ENCODE measurements around the gene HSPB8.

The HSPB8 gene

DNA sequence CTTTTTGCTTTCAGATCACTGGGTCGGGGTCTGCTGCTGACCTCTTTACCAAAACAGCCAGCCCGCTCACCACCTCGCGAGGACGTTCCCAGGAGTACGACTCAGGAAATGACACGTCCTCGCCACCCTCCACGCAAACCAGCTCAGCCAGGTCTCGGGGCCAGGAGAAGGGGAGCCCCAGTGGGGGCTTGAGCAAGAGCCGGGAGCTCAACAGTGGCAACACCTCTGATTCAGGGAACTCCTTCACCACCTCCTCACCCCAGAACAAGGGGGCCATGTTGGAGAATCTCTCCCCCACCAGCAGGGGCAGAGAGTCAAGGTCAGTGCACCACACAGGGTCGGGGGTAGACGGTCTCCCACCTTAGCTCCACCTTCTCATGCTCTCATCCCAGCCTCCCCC lies 33.4 kb upstream of the HSPB8 start:
- no peak overlapping the region for H3K4me3 ChIP-seq (ENCODE audit: low read length)
- TF ChIP-seq, protein P1, sequence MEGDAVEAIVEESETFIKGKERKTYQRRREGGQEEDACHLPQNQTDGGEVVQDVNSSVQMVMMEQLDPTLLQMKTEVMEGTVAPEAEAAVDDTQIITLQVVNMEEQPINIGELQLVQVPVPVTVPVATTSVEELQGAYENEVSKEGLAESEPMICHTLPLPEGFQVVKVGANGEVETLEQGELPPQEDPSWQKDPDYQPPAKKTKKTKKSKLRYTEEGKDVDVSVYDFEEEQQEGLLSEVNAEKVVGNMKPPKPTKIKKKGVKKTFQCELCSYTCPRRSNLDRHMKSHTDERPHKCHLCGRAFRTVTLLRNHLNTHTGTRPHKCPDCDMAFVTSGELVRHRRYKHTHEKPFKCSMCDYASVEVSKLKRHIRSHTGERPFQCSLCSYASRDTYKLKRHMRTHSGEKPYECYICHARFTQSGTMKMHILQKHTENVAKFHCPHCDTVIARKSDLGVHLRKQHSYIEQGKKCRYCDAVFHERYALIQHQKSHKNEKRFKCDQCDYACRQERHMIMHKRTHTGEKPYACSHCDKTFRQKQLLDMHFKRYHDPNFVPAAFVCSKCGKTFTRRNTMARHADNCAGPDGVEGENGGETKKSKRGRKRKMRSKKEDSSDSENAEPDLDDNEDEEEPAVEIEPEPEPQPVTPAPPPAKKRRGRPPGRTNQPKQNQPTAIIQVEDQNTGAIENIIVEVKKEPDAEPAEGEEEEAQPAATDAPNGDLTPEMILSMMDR (conservative IDR thresholded peaks at IDR 0.05; ENCODE audit: low read length) = no peak
- no peak for DNase-seq (ENCODE audit: low read depth)

DNA sequence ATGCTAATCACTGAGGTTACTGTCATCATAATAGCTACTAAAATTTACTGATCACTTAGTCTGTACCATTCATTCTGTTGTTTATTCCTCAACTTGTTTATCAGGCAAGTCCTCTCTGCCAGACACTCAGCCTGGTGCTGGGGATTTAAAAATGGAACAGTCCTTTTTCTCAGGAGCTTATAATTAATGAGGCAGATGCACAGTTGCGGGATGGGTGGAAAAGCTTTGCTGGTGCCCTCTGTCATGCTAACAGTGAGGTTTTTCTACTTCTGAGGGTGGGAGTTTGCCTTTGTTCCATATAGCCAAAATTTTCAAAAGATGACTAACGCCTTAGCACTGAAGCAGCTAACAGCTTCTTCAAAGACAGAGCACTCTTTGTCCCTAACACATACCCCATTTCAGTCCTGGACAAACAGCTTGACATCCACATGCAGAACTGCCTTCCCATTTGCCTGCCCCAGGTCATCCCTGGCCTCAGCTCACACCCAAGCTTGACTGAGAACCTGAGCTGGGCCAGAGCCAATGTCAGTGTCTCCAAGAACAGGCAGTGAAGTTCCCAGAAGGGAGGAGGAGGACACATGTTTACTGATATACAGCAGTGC lies 30.8 kb upstream of the HSPB8 start:
- DNase-seq (ENCODE audit: low read depth) = no peak
- TF ChIP-seq, protein P1 (conservative IDR thresholded peaks at IDR 0.05; ENCODE audit: low read length) = no peak
- H3K4me3 ChIP-seq (ENCODE audit: low read length) = no peak overlapping the region

DNA sequence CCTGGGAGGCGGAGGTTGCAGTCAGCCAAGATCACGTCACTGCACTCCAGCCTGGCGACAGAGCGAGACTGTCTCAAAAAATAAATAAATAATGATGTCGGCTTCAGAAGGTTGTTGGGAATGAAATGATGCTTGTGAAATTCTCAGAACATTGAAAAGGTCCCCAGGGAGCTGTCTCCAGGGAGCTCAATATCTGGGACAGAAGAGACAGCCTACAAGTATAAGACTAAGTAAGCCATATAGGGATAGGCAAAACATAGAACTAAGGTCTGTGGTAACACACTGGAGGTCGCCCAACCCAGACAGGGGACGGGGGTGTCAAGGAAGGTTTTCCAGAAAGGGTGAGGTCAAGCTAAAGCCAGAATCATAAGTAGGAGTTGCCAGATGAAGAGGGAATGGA lies 29.5 kb upstream of the HSPB8 start:
- TF ChIP-seq, protein P1 (conservative IDR thresholded peaks at IDR 0.05; ENCODE audit: low read length) = no peak
- no peak overlapping the region for H3K4me3 ChIP-seq (ENCODE audit: low read length)
- no peak for DNase-seq (ENCODE audit: low read depth)

DNA sequence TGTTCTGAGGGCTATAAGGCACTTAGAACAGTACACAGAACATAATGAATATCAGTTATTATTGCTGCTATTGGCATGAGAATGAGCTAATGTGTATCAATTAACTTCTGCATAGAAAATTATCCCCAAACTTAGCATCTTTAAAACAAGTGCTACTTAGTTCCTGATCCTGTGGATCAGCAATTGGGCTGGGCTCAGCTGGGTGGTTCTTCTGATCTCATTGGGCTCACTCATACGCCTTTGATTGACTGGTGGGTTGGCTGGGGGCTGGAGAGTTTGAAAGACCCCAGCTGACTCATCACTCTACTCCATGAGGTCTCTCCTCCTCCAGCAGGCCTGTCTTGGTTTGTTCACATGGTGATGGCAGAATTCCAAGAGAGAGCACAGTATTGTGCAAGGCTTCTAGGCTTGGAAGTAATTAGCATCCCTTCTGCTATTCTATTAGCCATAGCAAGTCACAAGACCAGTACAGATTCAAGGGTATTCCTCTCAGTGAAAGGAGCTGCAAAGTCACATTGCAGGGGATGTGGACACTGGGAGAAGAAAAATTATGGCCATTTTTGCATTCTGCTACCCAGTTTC lies 27.2 kb upstream of the HSPB8 start:
- no peak for DNase-seq (ENCODE audit: low read depth)
- TF ChIP-seq, protein P1 (conservative IDR thresholded peaks at IDR 0.05; ENCODE audit: low read length) = no peak
- H3K4me3 ChIP-seq (ENCODE audit: low read length) = no peak overlapping the region

DNA sequence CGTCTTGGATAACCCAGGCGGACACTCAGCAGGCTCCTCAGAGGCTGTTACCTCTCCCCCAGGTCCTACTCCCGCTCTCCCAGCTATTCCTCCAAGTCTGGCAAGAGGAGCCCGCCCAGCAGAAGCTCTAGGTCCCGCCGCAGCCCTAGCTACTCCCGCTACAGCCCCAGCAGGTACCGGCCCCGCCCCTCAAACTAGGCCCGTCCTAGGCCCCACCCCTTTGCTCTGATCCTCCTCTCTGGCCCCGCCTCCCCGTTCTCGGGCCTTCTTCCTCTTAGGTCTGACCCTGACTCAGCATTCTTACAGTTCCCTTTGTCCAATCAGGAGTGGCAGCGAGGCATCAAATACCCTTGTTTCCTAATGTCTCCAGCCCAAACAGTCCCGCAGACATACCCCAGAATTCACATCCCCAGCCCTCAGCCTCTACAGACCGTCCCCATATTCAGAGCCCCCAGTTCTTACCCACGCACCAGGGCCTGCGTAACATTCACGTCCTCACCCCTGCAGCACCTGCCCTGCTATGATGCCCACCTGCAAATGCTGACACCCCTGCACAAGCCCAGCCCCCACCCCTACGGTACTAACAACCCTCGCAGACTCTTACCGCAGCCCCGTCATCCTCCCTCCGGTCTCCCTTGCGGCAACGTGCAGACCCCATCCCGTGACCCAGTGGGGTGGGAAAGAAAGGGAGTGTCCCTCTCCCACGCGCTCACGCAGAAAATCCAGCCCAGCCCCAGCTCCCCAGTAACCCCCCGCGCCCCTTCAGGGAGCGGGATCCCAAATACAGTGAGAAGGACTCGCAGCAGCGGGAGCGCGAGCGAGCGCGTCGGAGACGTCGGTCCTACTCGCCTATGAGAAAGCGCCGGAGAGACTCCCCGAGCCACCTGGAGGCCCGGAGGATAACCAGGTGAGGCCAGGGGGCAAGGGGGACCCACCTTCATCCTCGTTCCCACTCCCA lies 25.0 kb upstream of the HSPB8 start:
- H3K4me3 ChIP-seq (ENCODE audit: low read length) = no peak overlapping the region
- peak; percentile 17 for DNase-seq (ENCODE audit: low read depth)
- TF ChIP-seq, protein P1 (conservative IDR thresholded peaks at IDR 0.05; ENCODE audit: low read length) = no peak

DNA sequence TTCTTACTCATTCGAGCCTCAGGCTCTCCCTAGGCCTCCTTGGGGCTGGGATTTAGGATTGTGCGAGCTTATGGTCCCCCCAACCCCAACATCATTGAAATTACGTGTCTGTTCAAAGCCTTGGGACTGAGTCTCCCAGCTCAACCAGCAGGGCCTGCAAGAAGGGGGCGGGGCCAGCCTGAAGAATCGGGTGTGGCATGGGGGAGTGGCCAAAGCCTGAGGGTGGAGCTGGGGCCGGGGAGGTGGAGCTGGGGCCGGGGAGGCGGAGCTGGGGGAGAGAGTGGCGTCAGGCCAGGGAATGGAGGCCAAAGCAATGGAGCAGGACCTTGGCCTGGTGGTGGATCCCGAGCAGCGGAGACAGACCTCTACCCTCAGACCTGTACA lies 24.3 kb upstream of the HSPB8 start:
- TF ChIP-seq, protein P1 (conservative IDR thresholded peaks at IDR 0.05; ENCODE audit: low read length) = no peak

More for the DNA sequence above, 24.3 kb upstream of the HSPB8 start:
- no peak overlapping the region for H3K4me3 ChIP-seq (ENCODE audit: low read length)
- DNase-seq (ENCODE audit: low read depth) = no peak
